IPS DF 6.9 (cell line): ENCODE results near the gene CFDP1.
"Not testable (repeated sequence)": the region's sequence is repeated elsewhere in the genome, so short reads cannot be mapped to it uniquely, and the experiment has no call there.

Experiments
- DNase-seq: peaks from one replicate; pipeline ENCODE4 v3.0.0-alpha.2; 2013; ENCODE audit warnings: low read depth, low spot score
- H3K27ac ChIP-seq: one replicate; pipeline ENCODE4 v1.5.1; 2013; ENCODE audit warnings: low read length, control low read depth
- H3K27me3 ChIP-seq: 2 replicates; pipeline ENCODE4 v1.6.1; 2013; ENCODE audit warnings: mild to moderate bottlenecking, low read length; ENCODE audit not compliant: control insufficient read depth, insufficient read depth
- H3K36me3 ChIP-seq: 2 replicates; pipeline ENCODE4 v1.6.1; 2013; ENCODE audit warnings: low read length; ENCODE audit not compliant: control insufficient read depth, insufficient read depth
- H3K4me1 ChIP-seq: 2 replicates; pipeline ENCODE4 v1.6.1; 2013; ENCODE audit warnings: low read length; ENCODE audit not compliant: control insufficient read depth, insufficient read depth
- H3K4me3 ChIP-seq: 2 replicates; pipeline ENCODE4 v1.5.1; 2013; ENCODE audit warnings: mild to moderate bottlenecking, low read length
- H3K9me3 ChIP-seq: 2 replicates; pipeline ENCODE4 v1.6.1; 2013; ENCODE audit warnings: low read length, inconsistent platforms; ENCODE audit not compliant: control insufficient read depth, insufficient read depth
- WGBS: extraction: QIAGEN DNeasy Blood & Tissue Kit; methylation state at CpG from one replicate; pipeline ENCODE4 v1.1.7; 2013; ENCODE audit warnings: mixed read lengths, missing lambda C conversion rate; ENCODE audit not compliant: insufficient read length, insufficient coverage; 5-methylcytosine and 5-hydroxymethylcytosine counted together

The CFDP1 gene

GRCh38 chr16:75433732-75434413 lies 570 bp upstream of the CFDP1 start:
- DNase-seq: peak; percentile 33
- H3K36me3 ChIP-seq: no peaks in the 10 kb centered on the region
- no peak overlapping the region for H3K27ac ChIP-seq
- H3K27me3 ChIP-seq: no peaks in the 10 kb centered on the region
- H3K4me1 ChIP-seq: no peaks in the 10 kb centered on the region
- peak overlapping the region; percentile 83; the same call in 1 of the 2 replicates for H3K4me3 ChIP-seq
- WGBS: no CpG with 5 or more reads among the region's 32 CpGs
- H3K9me3 ChIP-seq: no peaks in the 10 kb centered on the region

GRCh38 chr16:75429621-75430403 lies 3.5 kb downstream of the CFDP1 start:
- Histone ChIP-seq H3K4me1 (no peaks in the 10 kb centered on the region), H3K27ac (no peak overlapping the region), H3K36me3 (no peaks in the 10 kb centered on the region), H3K4me3 (no peak overlapping the region), H3K27me3 (no peaks in the 10 kb centered on the region), H3K9me3 (no peaks in the 10 kb centered on the region)
- 100% methylated on average over 2 of the region's 11 CpGs for WGBS
- DNase-seq: no peak

GRCh38 chr16:75426524-75426923 lies 6.8 kb downstream of the CFDP1 start:
- not testable (repeated sequence) for H3K27me3 ChIP-seq, H3K36me3 ChIP-seq, H3K4me3 ChIP-seq, H3K27ac ChIP-seq, DNase-seq, H3K9me3 ChIP-seq, H3K4me1 ChIP-seq
- WGBS: no CpG with 5 or more reads among the region's 2 CpGs

- no CpG with 5 or more reads among the region's 18 CpGs for WGBS
- DNase-seq, H3K27ac ChIP-seq: not testable (repeated sequence)
These were observed 9.1 kb downstream of the CFDP1 start for GRCh38 chr16:75424105-75424762.

GRCh38 chr16:75423723-75424104 lies 9.6 kb downstream of the CFDP1 start:
- Histone ChIP-seq H3K4me3 (no peak overlapping the region), H3K9me3 (no peaks in the 10 kb centered on the region), H3K27me3 (no peaks in the 10 kb centered on the region), H3K27ac (no peak overlapping the region), H3K36me3 (no peaks in the 10 kb centered on the region), H3K4me1 (no peaks in the 10 kb centered on the region)
- no CpG with 5 or more reads among the region's 4 CpGs for WGBS
- no peak for DNase-seq

More at GRCh38 chr16:75424105-75424762, 9.1 kb downstream of the CFDP1 start:
- not testable (repeated sequence) for H3K9me3 ChIP-seq, H3K36me3 ChIP-seq, H3K27me3 ChIP-seq, H3K4me1 ChIP-seq, H3K4me3 ChIP-seq

GRCh38 chr16:75421820-75422126 lies 11.5 kb downstream of the CFDP1 start:
- Histone ChIP-seq H3K4me1 (no peaks in the 10 kb centered on the region), H3K27ac (no peak overlapping the region), H3K4me3 (no peak overlapping the region), H3K9me3 (no peaks in the 10 kb centered on the region), H3K27me3 (no peaks in the 10 kb centered on the region), H3K36me3 (no peaks in the 10 kb centered on the region)
- no peak for DNase-seq
- WGBS: no CpG with 5 or more reads among the region's 1 CpG

GRCh38 chr16:75420987-75421819 lies 12.1 kb downstream of the CFDP1 start:
- Histone ChIP-seq H3K4me1 (no peaks in the 10 kb centered on the region), H3K9me3 (no peaks in the 10 kb centered on the region), H3K27me3 (no peaks in the 10 kb centered on the region), H3K27ac (no peak overlapping the region), H3K4me3 (no peak overlapping the region), H3K36me3 (no peaks in the 10 kb centered on the region)
- DNase-seq: peak; percentile 47
- WGBS: no CpG with 5 or more reads among the region's 8 CpGs

- Histone ChIP-seq H3K27me3 (no peaks in the 10 kb centered on the region), H3K4me3 (no peak overlapping the region), H3K9me3 (no peaks in the 10 kb centered on the region), H3K27ac (no peak overlapping the region), H3K4me1 (no peaks in the 10 kb centered on the region), H3K36me3 (peaks cover 4% of the 10 kb centered on the region; the same call in 1 of the 2 replicates)
- no peak for DNase-seq
- no CpG with 5 or more reads among the region's 2 CpGs for WGBS
These were observed 16.3 kb downstream of the CFDP1 start for GRCh38 chr16:75416904-75417565.

GRCh38 chr16:75415169-75415905 lies 18.0 kb downstream of the CFDP1 start:
- no peaks in the 10 kb centered on the region for H3K9me3 ChIP-seq
- no peaks in the 10 kb centered on the region for H3K27me3 ChIP-seq
- H3K4me1 ChIP-seq: no peaks in the 10 kb centered on the region
- H3K4me3 ChIP-seq: no peak overlapping the region
- no peak overlapping the region for H3K27ac ChIP-seq
- peaks cover 9% of the 10 kb centered on the region; the same call in 1 of the 2 replicates for H3K36me3 ChIP-seq
- no peak for DNase-seq
- no CpG with 5 or more reads among the region's 4 CpGs for WGBS
